Aorta (tissue), 5 donors: Measurements from ENCODE around the gene RHEX. TPM values are rescaled to one million over a fixed set of nuclear protein-coding genes. Genes with fewer than 3 reads are reported as not detected.

Experiments
- ATAC-seq: fragments of 200-7000 bp; cut with Tn5 transposase; one replicate; pipeline ENCODE4 v1.9.1; 2022; ENCODE audit warnings: moderate library complexity; ENCODE audit not compliant: low FRiP score
- DNase-seq, 2 donors: peaks; one replicate each; pipeline ENCODE4 v3.0.0-alpha.2; 2020
- H3K27ac ChIP-seq, 2 donors: one replicate each; pipeline ENCODE4 v1.5.1; 2013; ENCODE audit warnings: low read length in 2 of 2, mild to moderate bottlenecking in 2 of 2, moderate library complexity in 2 of 2, control low read depth in 1 of 2, inconsistent platforms in 1 of 2, low read depth in 1 of 2
- H3K27me3 ChIP-seq, 2 donors: one replicate each; pipeline ENCODE4 v1.6.1; 2013; ENCODE audit warnings: control low read depth in 1 of 2, low read length in 1 of 2, mild to moderate bottlenecking in 1 of 2, moderate library complexity in 1 of 2; ENCODE audit not compliant: insufficient read depth in 2 of 2, control insufficient read depth in 1 of 2
- H3K36me3 ChIP-seq, 2 donors: one replicate each; pipeline ENCODE4 v1.6.1; 2013; ENCODE audit warnings: control low read depth in 1 of 2, low read length in 1 of 2, mild to moderate bottlenecking in 1 of 2; ENCODE audit not compliant: insufficient read depth in 2 of 2, control insufficient read depth in 1 of 2
- H3K4me1 ChIP-seq, 2 donors: one replicate each; pipeline ENCODE4 v1.6.1; 2013; ENCODE audit warnings: low read length in 2 of 2, control low read depth in 1 of 2, mild to moderate bottlenecking in 1 of 2, moderate library complexity in 1 of 2; ENCODE audit not compliant: insufficient read depth in 2 of 2, control insufficient read depth in 1 of 2
- H3K4me3 ChIP-seq, 2 donors: one replicate each; pipeline ENCODE4 v1.5.1; 2013; ENCODE audit warnings: low read length in 2 of 2, control low read depth in 1 of 2, mild to moderate bottlenecking in 1 of 2
- H3K9me3 ChIP-seq: one replicate; pipeline ENCODE4 v1.6.1; 2013; ENCODE audit warnings: mild to moderate bottlenecking, low read length; ENCODE audit not compliant: control insufficient read depth
- WGBS, 2 donors: extraction: QIAGEN DNeasy Blood & Tissue Kit; methylation state at CpG; one replicate each; pipeline ENCODE4 v1.1.7; 2013; 5-methylcytosine and 5-hydroxymethylcytosine counted together
- intact Hi-C, 2 donors: fragments of 100-400 bp; cut with DNase I; formaldehyde crosslinking; loops; one replicate each; pipeline versions ENCODE4 v1.14.2 to v1.15.0; 2022
- polyA plus RNA-seq, 2 donors: library from polyadenylated mRNA; stranded (reverse); fragments of 200-250 nt; gene quantifications; one replicate each; pipeline ENCODE4 v1.2.3, GENCODE V29; 2013
- total RNA-seq, 2 donors: library from RNA; stranded (reverse); fragmentation: NEBNext Ultra II Directional; extraction: Animal tissue kit (Norgen Biotek cat#: 25700); gene quantifications; one replicate each; pipeline ENCODE4 v1.2.1, GENCODE V29; 2021
- donor health status: healthy with polysubstance abuse.
- donor health status: Bipolar disorder and iron deficiency.
- donor health status: DM: no; HTN: no; CAD: no.
- donor health status: DM: no; HTN: no; CAD: no.
- donor health status: DM: yes; HTN: yes; CAD: no.

RHEX gene
- total and polyA plus RNA-seq, 4 donors, result 0.84 to 3.3 TPM; not detected in 2

GRCh38 chr1:206142011-206142410, 89.0 kb downstream of the RHEX start:
- 93 to 94% methylated on average over 3 of the region's 3 CpGs for WGBS, 2 donors
- Histone ChIP-seq H3K36me3 (no peaks in the 10 kb centered on the region), H3K4me3 (no peak overlapping the region), H3K27ac (no peak overlapping the region), H3K9me3 (no peaks in the 10 kb centered on the region), H3K27me3 (no peaks in the 10 kb centered on the region), H3K4me1 (no peaks in the 10 kb centered on the region)
- no peak for ATAC-seq
- DNase-seq, result no peak
- intact Hi-C loops, result no loop called here

GRCh38 chr1:206142770-206143169, 89.8 kb downstream of the RHEX start:
- DNase-seq, result no peak

GRCh38 chr1:206143537-206144172, 90.7 kb downstream of the RHEX start:
- WGBS, 2 donors, result 88% methylated on average over 15 of the region's 15 CpGs
- Histone ChIP-seq H3K27me3 (no peaks in the 10 kb centered on the region), H3K36me3 (no peaks in the 10 kb centered on the region), H3K4me1 (no peaks in the 10 kb centered on the region), H3K9me3 (no peaks in the 10 kb centered on the region), H3K4me3 (no peak overlapping the region), H3K27ac (no peak overlapping the region)
- no peak for DNase-seq
- no peak for ATAC-seq
- intact Hi-C loops, result no loop called here

More at GRCh38 chr1:206142770-206143169, 89.8 kb downstream of the RHEX start:
- no peak for ATAC-seq
- Histone ChIP-seq H3K27ac (no peak overlapping the region), H3K9me3 (no peaks in the 10 kb centered on the region), H3K4me3 (no peak overlapping the region), H3K4me1 (no peaks in the 10 kb centered on the region), H3K36me3 (no peaks in the 10 kb centered on the region), H3K27me3 (no peaks in the 10 kb centered on the region)
- WGBS, 2 donors, result 84 to 88% methylated on average over 2 of the region's 2 CpGs
- intact Hi-C loops, result no loop called here

GRCh38 chr1:206144605-206145004, 91.6 kb downstream of the RHEX start:
- WGBS, 2 donors, result 86 to 91% methylated on average over 2 of the region's 2 CpGs
- ATAC-seq (no peak), DNase-seq (no peak)

GRCh38 chr1:206145771-206146290, 92.9 kb downstream of the RHEX start:
- 31 to 58% methylated on average over 3 of the region's 3 CpGs for WGBS, 2 donors
- Histone ChIP-seq H3K27ac (no peak overlapping the region), H3K36me3 (no peaks in the 10 kb centered on the region), H3K27me3 (no peaks in the 10 kb centered on the region), H3K4me3 (no peak overlapping the region), H3K9me3 (no peaks in the 10 kb centered on the region), H3K4me1 (no peaks in the 10 kb centered on the region)
- DNase-seq (no peak), ATAC-seq (no peak)
- intact Hi-C loops, result no loop called here

More at GRCh38 chr1:206144605-206145004, 91.6 kb downstream of the RHEX start:
- no peaks in the 10 kb centered on the region for H3K36me3 ChIP-seq
- no peaks in the 10 kb centered on the region for H3K27me3 ChIP-seq
- intact Hi-C loops, result no loop called here
- no peak overlapping the region for H3K4me3 ChIP-seq
- H3K4me1 ChIP-seq, result no peaks in the 10 kb centered on the region
- H3K27ac ChIP-seq, result no peak overlapping the region
- no peaks in the 10 kb centered on the region for H3K9me3 ChIP-seq

Other genes with a start within 250 kb of the RHEX start
- 10 to 100 TPM; 36.2 to 40.3 TPM for gene SLC41A1, start 240.0 kb upstream of the RHEX start, total RNA-seq
- gene SLC41A1, start 240.0 kb upstream of the RHEX start, polyA plus RNA-seq, result 10 to 100 TPM in 1 of 2 donors, 1 to 10 TPM in 1; 7.3 to 24.7 TPM
- 1 to 10 TPM in 1 of 2 donors, under 1 TPM in 1; 0.19 to 1.1 TPM for gene PM20D1, start 203.0 kb upstream of the RHEX start, total RNA-seq
- under 1 TPM in 1 of 2 donors, not detected in 1; 0.63 TPM for gene PM20D1, start 203.0 kb upstream of the RHEX start, polyA plus RNA-seq
- gene SLC26A9, start 109.7 kb upstream of the RHEX start, total RNA-seq, result under 1 TPM in 1 of 2 donors, not detected in 1; 0.18 TPM
- gene SLC26A9, start 109.7 kb upstream of the RHEX start, polyA plus RNA-seq, result under 1 TPM; 0.13 to 0.18 TPM
- gene RAB7B, start 49.8 kb upstream of the RHEX start, total RNA-seq, result 10 to 100 TPM in 1 of 2 donors, 1 to 10 TPM in 1; 1.7 to 11.4 TPM
- gene RAB7B, start 49.8 kb upstream of the RHEX start, polyA plus RNA-seq, result 1 to 10 TPM; 2.5 to 7.9 TPM
- under 1 TPM in 1 of 2 donors, not detected in 1; 0.69 TPM for gene CTSE, start 29.3 kb upstream of the RHEX start, total RNA-seq
- gene CTSE, start 29.3 kb upstream of the RHEX start, polyA plus RNA-seq, result 10 to 100 TPM in 1 of 2 donors, under 1 TPM in 1; 0.26 to 18.9 TPM
- not detected for gene AVPR1B, start 64.2 kb downstream of the RHEX start, total RNA-seq
- gene AVPR1B, start 64.2 kb downstream of the RHEX start, polyA plus RNA-seq, result not detected
- 1 to 10 TPM; 3.3 TPM for gene FAM72A, start 149.7 kb downstream of the RHEX start, total RNA-seq
- 1 to 10 TPM in 1 of 2 donors, under 1 TPM in 1; 0.79 to 2.4 TPM for gene FAM72A, start 149.7 kb downstream of the RHEX start, polyA plus RNA-seq
- gene SRGAP2, start 150.4 kb downstream of the RHEX start, total RNA-seq, result 100 to 1,000 TPM in 1 of 2 donors, 10 to 100 TPM in 1; 92.2 to 117 TPM
- gene SRGAP2, start 150.4 kb downstream of the RHEX start, polyA plus RNA-seq, result 10 to 100 TPM in 1 of 2 donors, 1 to 10 TPM in 1; 7.9 to 17.4 TPM